Measurements from ENCODE around the gene SLC43A3.

SLC43A3 gene

GRCh38 chr11:57438345-57439285 lies 11.7 kb upstream of the SLC43A3 start:
- no peak overlapping the region for H2BK12ac ChIP-seq (ENCODE audit: low read length)
- H3K14ac ChIP-seq (ENCODE audit: low read length) = no peak overlapping the region
- no peaks in the 10 kb centered on the region for H3K9me3 ChIP-seq (replicated peaks in 1 of 2; ENCODE audit: control insufficient read depth in 2 of 2, insufficient read depth in 1 of 2, low read depth in 1 of 2, low read length in 2 of 2)
- H2AFZ ChIP-seq (ENCODE audit: low read length) = no peak overlapping the region
- no peak overlapping the region for H2BK5ac ChIP-seq (ENCODE audit: low read length)
- no peak overlapping the region for H3K4me2 ChIP-seq (ENCODE audit: insufficient read depth, low read length, poor library complexity, severe bottlenecking)
- no peak overlapping the region for H2AK5ac ChIP-seq (ENCODE audit: low read depth, low read length)
- H3K27ac ChIP-seq (replicated peaks; ENCODE audit: low read length) = no peak overlapping the region
- H2BK15ac ChIP-seq (ENCODE audit: low read length) = no peak overlapping the region
- no peaks in the 10 kb centered on the region for H3K36me3 ChIP-seq (replicated peaks in 1 of 2; ENCODE audit: control insufficient read depth in 2 of 2, insufficient read depth in 2 of 2, low read length in 2 of 2)
- no CpG with 5 or more reads among the region's 12 CpGs for WGBS, 2 donors (ENCODE audit: extremely low coverage in 2 of 2, insufficient read length in 2 of 2, insufficient replicate concordance in 1 of 2)
- H3K79me1 ChIP-seq (ENCODE audit: low read depth, low read length) = no peaks in the 10 kb centered on the region
- DNase-seq (ENCODE audit: low spot score) = no peak
- no peak overlapping the region for H3K9ac ChIP-seq (ENCODE audit: low read depth, low read length, poor library complexity)
- no peak overlapping the region for H2BK120ac ChIP-seq (ENCODE audit: low read depth, low read length)
- no peak overlapping the region for H3K4ac ChIP-seq (ENCODE audit: low read length)
- H3K18ac ChIP-seq (ENCODE audit: low read length) = no peak overlapping the region
- H3K4me1 ChIP-seq (ENCODE audit: control insufficient read depth in 2 of 2, insufficient read depth in 1 of 2, low read depth in 1 of 2, low read length in 2 of 2) = no peaks in the 10 kb centered on the region
- no peak overlapping the region for H4K91ac ChIP-seq (ENCODE audit: low read depth, low read length, poor library complexity)
- no peak overlapping the region for H4K8ac ChIP-seq (ENCODE audit: low read depth, low read length)
- H3K4me3 ChIP-seq (ENCODE audit: low read length in 2 of 2) = no peak overlapping the region
- peaks cover 0 to 10% (median 0%) of the 10 kb centered on the region in 3 experiments for H3K27me3 ChIP-seq (ENCODE audit: control insufficient read depth in 3 of 3, insufficient read depth in 3 of 3, low read depth in 1 of 3, low read length in 3 of 3)
- H3K23ac ChIP-seq (ENCODE audit: low read depth, low read length, poor library complexity) = no peak overlapping the region

- Histone ChIP-seq H2BK5ac (ENCODE audit: low read length) (no peak overlapping the region), H3K4me3 (ENCODE audit: low read length in 2 of 2) (no peak overlapping the region), H3K36me3 (replicated peaks in 1 of 2; ENCODE audit: control insufficient read depth in 2 of 2, insufficient read depth in 2 of 2, low read length in 2 of 2) (no peaks in the 10 kb centered on the region), H3K79me1 (ENCODE audit: low read depth, low read length) (no peaks in the 10 kb centered on the region), H2BK15ac (ENCODE audit: low read length) (no peak overlapping the region), H2AFZ (ENCODE audit: low read length) (no peak overlapping the region), H3K27ac (replicated peaks; ENCODE audit: low read length) (no peak overlapping the region), H3K27me3 (ENCODE audit: control insufficient read depth in 3 of 3, insufficient read depth in 3 of 3, low read depth in 1 of 3, low read length in 3 of 3) (peaks cover 0 to 10% (median 0%) of the 10 kb centered on the region in 3 experiments), H4K91ac (ENCODE audit: low read depth, low read length, poor library complexity) (no peak overlapping the region), H3K9me3 (replicated peaks in 1 of 2; ENCODE audit: control insufficient read depth in 2 of 2, insufficient read depth in 1 of 2, low read depth in 1 of 2, low read length in 2 of 2) (no peaks in the 10 kb centered on the region), H2BK12ac (ENCODE audit: low read length) (no peak overlapping the region), H4K8ac (ENCODE audit: low read depth, low read length) (no peak overlapping the region), H3K9ac (ENCODE audit: low read depth, low read length, poor library complexity) (no peak overlapping the region), H3K4me1 (ENCODE audit: control insufficient read depth in 2 of 2, insufficient read depth in 1 of 2, low read depth in 1 of 2, low read length in 2 of 2) (peaks cover 0 to 1% of the 10 kb centered on the region in 2 donors), H2BK120ac (ENCODE audit: low read depth, low read length) (no peak overlapping the region), H3K18ac (ENCODE audit: low read length) (no peak overlapping the region), H3K4ac (ENCODE audit: low read length) (no peak overlapping the region), H3K4me2 (ENCODE audit: insufficient read depth, low read length, poor library complexity, severe bottlenecking) (no peak overlapping the region), H2AK5ac (ENCODE audit: low read depth, low read length) (no peak overlapping the region), H3K14ac (ENCODE audit: low read length) (no peak overlapping the region), H3K23ac (ENCODE audit: low read depth, low read length, poor library complexity) (no peak overlapping the region)
- no CpG with 5 or more reads among the region's 7 CpGs for WGBS, 2 donors (ENCODE audit: extremely low coverage in 2 of 2, insufficient read length in 2 of 2, insufficient replicate concordance in 1 of 2)
- no peak for DNase-seq (ENCODE audit: low spot score)
Observed at GRCh38 chr11:57436031-57436430, 9.1 kb upstream of the SLC43A3 start.

- DNase-seq (ENCODE audit: low spot score) = no peak
- H3K18ac ChIP-seq (ENCODE audit: low read length) = no peak overlapping the region
- no CpG with 5 or more reads among the region's 15 CpGs for WGBS, 2 donors (ENCODE audit: extremely low coverage in 2 of 2, insufficient read length in 2 of 2, insufficient replicate concordance in 1 of 2)
- no peak overlapping the region for H2BK5ac ChIP-seq (ENCODE audit: low read length)
- no peak overlapping the region for H4K8ac ChIP-seq (ENCODE audit: low read depth, low read length)
- H3K4me1 ChIP-seq (ENCODE audit: control insufficient read depth in 2 of 2, insufficient read depth in 1 of 2, low read depth in 1 of 2, low read length in 2 of 2) = peaks cover 0 to 1% of the 10 kb centered on the region in 2 donors
- no peaks in the 10 kb centered on the region for H3K9me3 ChIP-seq (replicated peaks in 1 of 2; ENCODE audit: control insufficient read depth in 2 of 2, insufficient read depth in 1 of 2, low read depth in 1 of 2, low read length in 2 of 2)
- no peak overlapping the region for H2BK120ac ChIP-seq (ENCODE audit: low read depth, low read length)
- no peak overlapping the region for H2AK5ac ChIP-seq (ENCODE audit: low read depth, low read length)
- H3K14ac ChIP-seq (ENCODE audit: low read length) = no peak overlapping the region
- no peak overlapping the region for H4K91ac ChIP-seq (ENCODE audit: low read depth, low read length, poor library complexity)
- H3K4me2 ChIP-seq (ENCODE audit: insufficient read depth, low read length, poor library complexity, severe bottlenecking) = no peak overlapping the region
- peaks cover 0 to 9% (median 0%) of the 10 kb centered on the region in 3 experiments for H3K27me3 ChIP-seq (ENCODE audit: control insufficient read depth in 3 of 3, insufficient read depth in 3 of 3, low read depth in 1 of 3, low read length in 3 of 3)
- no peaks in the 10 kb centered on the region for H3K79me1 ChIP-seq (ENCODE audit: low read depth, low read length)
- no peaks in the 10 kb centered on the region for H3K36me3 ChIP-seq (replicated peaks in 1 of 2; ENCODE audit: control insufficient read depth in 2 of 2, insufficient read depth in 2 of 2, low read length in 2 of 2)
- H3K23ac ChIP-seq (ENCODE audit: low read depth, low read length, poor library complexity) = no peak overlapping the region
- H3K27ac ChIP-seq (replicated peaks; ENCODE audit: low read length) = no peak overlapping the region
- no peak overlapping the region for H2BK12ac ChIP-seq (ENCODE audit: low read length)
- H3K4ac ChIP-seq (ENCODE audit: low read length) = no peak overlapping the region
- H2BK15ac ChIP-seq (ENCODE audit: low read length) = no peak overlapping the region
- no peak overlapping the region for H3K4me3 ChIP-seq (ENCODE audit: low read length in 2 of 2)
- no peak overlapping the region for H2AFZ ChIP-seq (ENCODE audit: low read length)
- H3K9ac ChIP-seq (ENCODE audit: low read depth, low read length, poor library complexity) = no peak overlapping the region
Observed at GRCh38 chr11:57434640-57435546, 8.0 kb upstream of the SLC43A3 start.
